ENCODE measurements around the gene ACOT12.

ACOT12 gene

DNA sequence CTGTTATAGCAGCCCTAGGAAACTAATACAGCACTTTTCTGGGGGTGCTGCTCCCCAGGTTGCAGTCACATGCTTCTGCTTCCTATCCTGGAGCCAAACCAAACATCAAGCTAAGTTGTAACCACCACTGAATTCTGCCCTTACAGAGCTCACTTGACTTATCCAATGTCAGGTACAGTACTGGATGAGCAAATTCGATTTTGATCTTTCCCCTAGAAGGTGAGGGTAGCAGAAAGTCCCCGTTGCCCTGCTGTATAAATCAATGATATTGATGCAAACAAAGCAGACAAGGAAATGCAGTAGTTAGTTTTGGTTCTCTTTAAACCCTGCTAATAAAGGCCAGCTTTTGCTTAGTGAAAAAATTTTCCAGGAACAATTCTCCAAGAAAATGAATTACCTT, 56.1 kb downstream of the ACOT12 start:
- H3K9me3 ChIP-seq (ENCODE audit: severe bottlenecking), result no peaks in the 10 kb centered on the region
- H3K27me3 ChIP-seq (ENCODE audit: insufficient read depth, low read depth, severe bottlenecking), result no peaks in the 10 kb centered on the region
- H3K4me3 ChIP-seq (ENCODE audit: low read depth, low read length), result no peak overlapping the region
- no peak overlapping the region for H3K27ac ChIP-seq
- TF ChIP-seq, protein P1, sequence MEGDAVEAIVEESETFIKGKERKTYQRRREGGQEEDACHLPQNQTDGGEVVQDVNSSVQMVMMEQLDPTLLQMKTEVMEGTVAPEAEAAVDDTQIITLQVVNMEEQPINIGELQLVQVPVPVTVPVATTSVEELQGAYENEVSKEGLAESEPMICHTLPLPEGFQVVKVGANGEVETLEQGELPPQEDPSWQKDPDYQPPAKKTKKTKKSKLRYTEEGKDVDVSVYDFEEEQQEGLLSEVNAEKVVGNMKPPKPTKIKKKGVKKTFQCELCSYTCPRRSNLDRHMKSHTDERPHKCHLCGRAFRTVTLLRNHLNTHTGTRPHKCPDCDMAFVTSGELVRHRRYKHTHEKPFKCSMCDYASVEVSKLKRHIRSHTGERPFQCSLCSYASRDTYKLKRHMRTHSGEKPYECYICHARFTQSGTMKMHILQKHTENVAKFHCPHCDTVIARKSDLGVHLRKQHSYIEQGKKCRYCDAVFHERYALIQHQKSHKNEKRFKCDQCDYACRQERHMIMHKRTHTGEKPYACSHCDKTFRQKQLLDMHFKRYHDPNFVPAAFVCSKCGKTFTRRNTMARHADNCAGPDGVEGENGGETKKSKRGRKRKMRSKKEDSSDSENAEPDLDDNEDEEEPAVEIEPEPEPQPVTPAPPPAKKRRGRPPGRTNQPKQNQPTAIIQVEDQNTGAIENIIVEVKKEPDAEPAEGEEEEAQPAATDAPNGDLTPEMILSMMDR (IDR thresholded peaks at IDR 0.05; ENCODE audit: low read depth, low read length), result no peak
- no peaks in the 10 kb centered on the region for H3K36me3 ChIP-seq
- DNase-seq, result no peak

DNA sequence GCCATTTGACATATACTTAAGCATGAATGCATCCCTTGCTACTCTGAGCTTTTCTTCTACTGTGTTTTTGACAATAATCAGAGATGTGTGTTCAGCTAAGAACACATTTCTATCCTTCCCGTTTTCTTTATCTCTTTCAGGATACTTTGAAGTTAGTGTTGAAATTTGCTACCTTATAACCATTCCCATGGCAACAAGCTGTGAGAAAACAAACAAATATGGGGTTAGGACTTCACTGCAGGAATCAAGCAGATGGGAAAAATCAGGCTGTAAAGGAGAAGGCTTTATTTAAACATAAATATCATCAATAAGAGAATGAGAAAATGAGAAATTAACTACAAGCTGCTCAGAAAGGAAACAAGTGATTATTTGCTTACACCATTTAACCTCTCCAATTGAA, 57.4 kb downstream of the ACOT12 start:
- no peaks in the 10 kb centered on the region for H3K27me3 ChIP-seq (ENCODE audit: insufficient read depth, low read depth, severe bottlenecking)
- DNase-seq, result no peak
- H3K9me3 ChIP-seq (ENCODE audit: severe bottlenecking), result no peaks in the 10 kb centered on the region
- TF ChIP-seq, protein P1 (IDR thresholded peaks at IDR 0.05; ENCODE audit: low read depth, low read length), result no peak
- H3K36me3 ChIP-seq, result no peaks in the 10 kb centered on the region
- H3K4me3 ChIP-seq (ENCODE audit: low read depth, low read length), result no peak overlapping the region
- no peak overlapping the region for H3K27ac ChIP-seq

DNA sequence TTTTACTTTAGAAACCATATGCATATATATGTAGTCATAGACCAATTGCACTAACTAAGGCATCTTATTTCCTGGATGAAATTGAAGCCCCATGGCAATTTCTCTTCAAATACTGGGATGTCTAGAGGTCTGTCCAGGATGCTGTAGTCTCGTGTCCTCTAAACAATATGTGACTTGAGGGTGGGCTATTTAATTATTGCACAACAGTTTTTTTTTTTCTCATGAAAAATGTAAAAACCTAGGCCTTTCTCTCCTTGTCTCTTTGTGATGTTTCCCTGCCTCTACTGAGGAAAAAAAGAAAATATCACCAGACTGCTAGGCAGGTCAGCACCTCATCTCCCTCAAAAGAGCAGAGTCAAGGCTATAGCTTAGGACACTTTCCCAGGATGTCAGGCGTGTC, 58.0 kb downstream of the ACOT12 start:
- no peaks in the 10 kb centered on the region for H3K36me3 ChIP-seq
- H3K4me3 ChIP-seq (ENCODE audit: low read depth, low read length), result no peak overlapping the region
- H3K27ac ChIP-seq, result no peak overlapping the region
- DNase-seq, result no peak
- H3K27me3 ChIP-seq (ENCODE audit: insufficient read depth, low read depth, severe bottlenecking), result no peaks in the 10 kb centered on the region
- H3K9me3 ChIP-seq (ENCODE audit: severe bottlenecking), result no peaks in the 10 kb centered on the region
- TF ChIP-seq, protein P1 (IDR thresholded peaks at IDR 0.05; ENCODE audit: low read depth, low read length), result no peak

DNA sequence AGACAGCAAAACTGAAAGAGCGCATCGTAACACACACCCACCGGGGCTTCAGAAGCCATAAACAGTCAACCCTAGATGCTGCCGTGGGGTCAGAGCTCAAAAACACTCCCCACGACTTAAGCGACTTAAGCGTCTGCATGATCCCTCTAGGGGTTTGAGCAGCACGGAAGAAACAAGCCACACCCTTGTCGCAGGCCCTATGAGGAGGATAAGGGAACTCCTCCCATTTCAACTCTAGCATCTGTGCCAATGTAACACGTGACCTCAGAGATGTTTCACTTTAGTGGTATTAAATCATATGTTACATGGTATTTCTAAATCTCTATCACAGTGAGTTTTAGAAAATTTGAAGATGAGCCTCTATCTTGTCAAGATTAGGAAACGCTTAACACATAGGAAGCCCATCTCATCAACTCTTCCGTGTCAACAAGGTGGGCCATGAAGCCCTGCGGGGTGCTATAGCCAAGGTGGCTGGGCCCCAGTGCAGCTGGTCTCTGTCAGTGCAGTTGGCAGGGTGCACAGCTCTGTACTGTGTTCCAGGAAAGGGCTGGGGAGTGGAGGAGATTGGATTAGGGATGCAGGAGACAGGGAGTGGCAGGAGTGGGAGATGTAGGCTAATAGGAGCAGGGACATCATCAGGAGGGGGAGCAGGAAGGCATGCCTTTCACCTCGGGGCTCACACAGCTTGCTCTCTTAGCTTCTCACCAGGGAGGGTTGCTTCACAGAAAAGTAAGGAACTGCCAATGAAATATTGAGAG, 59.5 kb downstream of the ACOT12 start:
- peak; percentile 25 for DNase-seq
- TF ChIP-seq, protein P1 (IDR thresholded peaks at IDR 0.05; ENCODE audit: low read depth, low read length), result no peak
- Histone ChIP-seq H3K9me3 (ENCODE audit: severe bottlenecking) (no peaks in the 10 kb centered on the region), H3K36me3 (no peaks in the 10 kb centered on the region), H3K27ac (no peak overlapping the region), H3K27me3 (ENCODE audit: insufficient read depth, low read depth, severe bottlenecking) (no peaks in the 10 kb centered on the region), H3K4me3 (ENCODE audit: low read depth, low read length) (no peak overlapping the region)

DNA sequence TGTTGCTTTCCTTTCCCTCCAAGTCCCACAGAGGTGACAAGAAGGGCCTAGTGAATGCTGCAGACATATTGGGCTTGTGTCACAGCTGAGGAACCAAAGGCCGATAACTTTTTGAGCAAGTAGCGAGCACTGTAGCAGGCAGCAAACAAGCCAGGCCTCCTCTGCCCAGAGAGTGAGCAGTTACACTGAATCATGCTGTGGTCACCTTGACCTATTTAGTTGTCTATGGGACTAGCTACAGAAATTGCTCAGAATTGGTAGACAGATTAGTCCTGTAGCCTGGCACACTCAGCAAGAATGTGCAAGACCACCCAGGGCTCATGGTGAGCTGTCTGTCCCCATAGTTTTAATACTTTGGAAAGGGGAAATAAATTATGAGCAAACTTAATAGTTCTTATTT, 67.4 kb downstream of the ACOT12 start:
- Histone ChIP-seq H3K27me3 (ENCODE audit: insufficient read depth, low read depth, severe bottlenecking) (no peaks in the 10 kb centered on the region), H3K36me3 (no peaks in the 10 kb centered on the region), H3K4me3 (ENCODE audit: low read depth, low read length) (no peak overlapping the region), H3K27ac (no peak overlapping the region), H3K9me3 (ENCODE audit: severe bottlenecking) (no peaks in the 10 kb centered on the region)
- TF ChIP-seq, protein P1 (IDR thresholded peaks at IDR 0.05; ENCODE audit: low read depth, low read length), result no peak
- no peak for DNase-seq

DNA sequence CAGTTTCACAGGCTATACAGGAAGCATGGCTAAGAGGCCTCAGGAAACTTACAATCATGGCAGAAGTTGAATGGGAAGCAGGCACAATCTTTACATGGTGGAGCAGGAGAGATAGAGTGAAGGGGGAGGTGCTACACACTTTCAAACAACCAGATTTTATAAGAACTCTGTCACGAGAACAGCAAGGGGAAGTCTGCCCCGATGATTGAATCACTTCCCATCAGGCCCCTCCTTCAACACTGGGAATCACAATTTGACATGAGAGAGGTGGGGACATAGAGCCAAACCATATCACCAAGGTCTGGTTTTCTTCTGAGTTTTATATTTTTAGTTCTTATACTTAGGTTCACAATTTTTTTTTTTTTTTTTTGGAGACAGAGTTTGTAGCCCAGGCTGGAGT, 76.4 kb downstream of the ACOT12 start:
- H3K9me3 ChIP-seq (ENCODE audit: severe bottlenecking), result no peaks in the 10 kb centered on the region
- TF ChIP-seq, protein P1 (IDR thresholded peaks at IDR 0.05; ENCODE audit: low read depth, low read length), result no peak
- no peaks in the 10 kb centered on the region for H3K27me3 ChIP-seq (ENCODE audit: insufficient read depth, low read depth, severe bottlenecking)
- H3K4me3 ChIP-seq (ENCODE audit: low read depth, low read length), result no peak overlapping the region
- peaks cover 1% of the 10 kb centered on the region; the same call in 1 of the 2 replicates for H3K36me3 ChIP-seq
- DNase-seq, result no peak
- no peak overlapping the region for H3K27ac ChIP-seq

Data from WERI-Rb-1 (cell line).